DMS153 treated with DMSO at 0.1 percent for 48 hours (cell line): Measurements from ENCODE around the gene OLA1.

Experiments
- DNase-seq: peaks from one replicate; lab custom pipeline; 2025; ENCODE audit not compliant: unreplicated experiment; lab: John Stamatoyannopoulos, UW

The OLA1 gene

GRCh38 chr2:174224665-174225288, 23.6 kb downstream of the OLA1 start:
- DNase-seq = no peak

GRCh38 chr2:174224125-174224524, 24.2 kb downstream of the OLA1 start:
- DNase-seq = no peak

GRCh38 chr2:174223388-174223787, 24.9 kb downstream of the OLA1 start:
- no peak for DNase-seq

- no peak for DNase-seq
Measured at GRCh38 chr2:174222154-174222553, 26.2 kb downstream of the OLA1 start.

GRCh38 chr2:174219321-174219720, 29.0 kb downstream of the OLA1 start:
- DNase-seq = no peak

- no peak for DNase-seq
Measured at GRCh38 chr2:174218773-174219172, 29.6 kb downstream of the OLA1 start.

GRCh38 chr2:174217869-174218268, 30.5 kb downstream of the OLA1 start:
- no peak for DNase-seq

- no peak for DNase-seq
Measured at GRCh38 chr2:174211954-174212353, 36.4 kb downstream of the OLA1 start.

GRCh38 chr2:174210862-174211261, 37.5 kb downstream of the OLA1 start:
- DNase-seq = no peak

- DNase-seq = no peak
Measured at GRCh38 chr2:174209325-174209724, 39.0 kb downstream of the OLA1 start.

- DNase-seq = no peak
Measured at GRCh38 chr2:174208026-174208425, 40.3 kb downstream of the OLA1 start.

GRCh38 chr2:174205562-174205961, 42.8 kb downstream of the OLA1 start:
- no peak for DNase-seq

GRCh38 chr2:174202188-174202587, 46.1 kb downstream of the OLA1 start:
- no peak for DNase-seq

GRCh38 chr2:174198846-174199564, 49.3 kb downstream of the OLA1 start:
- no peak for DNase-seq

GRCh38 chr2:174195253-174195652, 53.1 kb downstream of the OLA1 start:
- no peak for DNase-seq

- DNase-seq = no peak
Measured at GRCh38 chr2:174193737-174194136, 54.6 kb downstream of the OLA1 start.

GRCh38 chr2:174192664-174193063, 55.7 kb downstream of the OLA1 start:
- no peak for DNase-seq

GRCh38 chr2:174191342-174192074, 56.8 kb downstream of the OLA1 start:
- DNase-seq = no peak

GRCh38 chr2:174184915-174185314, 63.4 kb downstream of the OLA1 start:
- no peak for DNase-seq

- no peak for DNase-seq
Measured at GRCh38 chr2:174184504-174184903, 63.8 kb downstream of the OLA1 start.

- DNase-seq = no peak
Measured at GRCh38 chr2:174183076-174183475, 65.3 kb downstream of the OLA1 start.

GRCh38 chr2:174181368-174181767, 67.0 kb downstream of the OLA1 start:
- no peak for DNase-seq
